ENCODE measurements around the gene LRRC4C. TPM values are rescaled to one million over a fixed set of nuclear protein-coding genes. Genes with fewer than 3 reads are reported as not detected.

Gene LRRC4C
- total RNA-seq, 1 experiment from 2014 or later, result not detected

DNA sequence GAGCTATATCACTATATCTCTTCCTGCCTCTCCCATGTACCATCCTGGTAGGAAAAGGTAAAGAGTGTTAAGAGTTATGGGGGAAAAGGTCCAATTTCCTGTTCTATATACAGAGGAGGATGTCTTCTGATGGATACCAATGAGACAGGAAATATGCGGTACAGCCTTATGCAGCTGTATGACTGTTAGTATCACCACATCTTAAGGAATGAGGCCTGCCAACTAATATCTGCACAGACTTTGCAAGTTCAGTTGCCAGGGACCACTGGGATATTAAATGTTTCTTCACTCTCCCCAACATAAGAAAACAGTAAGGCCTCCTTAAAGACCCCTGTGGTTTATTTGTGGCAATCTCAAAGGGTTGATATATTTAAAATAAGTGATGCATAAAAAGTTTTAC is 1182.5 kb downstream of the LRRC4C start:
- intact Hi-C loops (cut with micrococcal nuclease; ENCODE audit: unreplicated experiment), result no loop called here
- CTCF ChIA-PET, result no interaction called here
- Mint-ChIP-seq H3K27ac (ENCODE audit: unreplicated experiment) (no peak overlapping the region), H3K4me3 (ENCODE audit: low read depth, unreplicated experiment) (no peak overlapping the region), H3K9me3 (ENCODE audit: low read depth, unreplicated experiment) (peaks cover 9% of the 10 kb centered on the region), H3K4me1 (ENCODE audit: low read depth, unreplicated experiment) (no peaks in the 10 kb centered on the region), H3K27me3 (ENCODE audit: unreplicated experiment) (no peaks in the 10 kb centered on the region), H3K36me3 (ENCODE audit: insufficient read depth, unreplicated experiment) (no peaks in the 10 kb centered on the region)
- no peak for DNase-seq
- no TSS peak for BruUV-seq (replicated peaks)
- no peak for TF ChIP-seq CTCF (IDR thresholded peaks at IDR 0.05; ENCODE audit: unreplicated experiment)

- intact Hi-C loops (cut with micrococcal nuclease; ENCODE audit: unreplicated experiment), result no loop called here
- CTCF ChIA-PET, result interaction anchor here (0.6 kb wide), 1 partner anchor 769 kb away, joined by 5 read pairs; no protein-coding TSS in a partner anchor
Observed at GRCh38 chr11:40274017-40274416, 1185.4 kb downstream of the LRRC4C start.

GRCh38 chr11:40273192-40273732 is 1186.2 kb downstream of the LRRC4C start:
- Mint-ChIP-seq H3K9me3 (ENCODE audit: low read depth, unreplicated experiment) (peaks cover 9% of the 10 kb centered on the region), H3K27ac (ENCODE audit: unreplicated experiment) (no peak overlapping the region), H3K4me3 (ENCODE audit: low read depth, unreplicated experiment) (no peak overlapping the region), H3K4me1 (ENCODE audit: low read depth, unreplicated experiment) (no peaks in the 10 kb centered on the region), H3K27me3 (ENCODE audit: unreplicated experiment) (no peaks in the 10 kb centered on the region), H3K36me3 (ENCODE audit: insufficient read depth, unreplicated experiment) (no peaks in the 10 kb centered on the region)
- CTCF ChIA-PET, result no interaction called here
- intact Hi-C loops (cut with micrococcal nuclease; ENCODE audit: unreplicated experiment), result no loop called here
- no peak for TF ChIP-seq CTCF (IDR thresholded peaks at IDR 0.05; ENCODE audit: unreplicated experiment)
- BruUV-seq (replicated peaks), result no TSS peak
- DNase-seq, result no peak

More at GRCh38 chr11:40274017-40274416, 1185.4 kb downstream of the LRRC4C start:
- TF ChIP-seq CTCF (IDR thresholded peaks at IDR 0.05; ENCODE audit: unreplicated experiment), result no peak
- Mint-ChIP-seq H3K27ac (ENCODE audit: unreplicated experiment) (no peak overlapping the region), H3K9me3 (ENCODE audit: low read depth, unreplicated experiment) (peaks cover 9% of the 10 kb centered on the region), H3K4me3 (ENCODE audit: low read depth, unreplicated experiment) (no peak overlapping the region), H3K4me1 (ENCODE audit: low read depth, unreplicated experiment) (no peaks in the 10 kb centered on the region), H3K27me3 (ENCODE audit: unreplicated experiment) (no peaks in the 10 kb centered on the region), H3K36me3 (ENCODE audit: insufficient read depth, unreplicated experiment) (no peaks in the 10 kb centered on the region)
- no peak for DNase-seq
- no TSS peak for BruUV-seq (replicated peaks)

DNA sequence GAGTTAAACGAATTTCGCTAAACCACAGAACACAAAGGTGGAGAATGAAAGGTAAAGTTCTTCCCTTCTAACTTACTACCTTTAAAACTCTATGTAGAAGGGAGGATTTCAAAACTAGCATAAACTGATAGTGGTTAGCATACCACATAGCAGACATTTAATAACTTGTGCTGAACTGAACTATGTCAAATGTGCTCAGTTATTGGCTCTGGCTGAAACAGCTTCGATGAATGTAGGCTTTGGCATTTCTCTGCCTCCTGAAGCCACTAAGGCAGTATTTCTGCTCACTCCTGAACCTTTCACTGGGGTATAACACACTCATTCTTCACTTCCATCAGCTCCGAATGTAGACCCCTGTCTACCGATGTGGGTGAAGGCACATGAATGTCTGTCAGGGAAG is 1188.1 kb downstream of the LRRC4C start:
- Mint-ChIP-seq H3K27ac (ENCODE audit: unreplicated experiment) (no peak overlapping the region), H3K9me3 (ENCODE audit: low read depth, unreplicated experiment) (peaks cover 9% of the 10 kb centered on the region), H3K4me3 (ENCODE audit: low read depth, unreplicated experiment) (no peak overlapping the region), H3K36me3 (ENCODE audit: insufficient read depth, unreplicated experiment) (no peaks in the 10 kb centered on the region), H3K27me3 (ENCODE audit: unreplicated experiment) (no peaks in the 10 kb centered on the region), H3K4me1 (ENCODE audit: low read depth, unreplicated experiment) (no peaks in the 10 kb centered on the region)
- DNase-seq, result no peak
- intact Hi-C loops (cut with micrococcal nuclease; ENCODE audit: unreplicated experiment), result no loop called here
- CTCF ChIA-PET, result no interaction called here
- no TSS peak for BruUV-seq (replicated peaks)
- no peak for TF ChIP-seq CTCF (IDR thresholded peaks at IDR 0.05; ENCODE audit: unreplicated experiment)
